Fibroblast of skin of left biceps (primary cell): Measurements from ENCODE around the gene SDHD.
A peak's percentile ranks its signal among the peaks of the same experiment; 100 is the strongest.
"Not testable (repeated sequence)": the region's sequence is repeated elsewhere in the genome, so short reads cannot be mapped to it uniquely, and the experiment has no call there.

Experiments
- DNase-seq, 2 experiments: peaks; one replicate each; pipeline ENCODE4 v3.0.0-alpha.2; 2013; ENCODE audit warnings: low read depth in 2 of 2

Gene SDHD

GRCh38 chr11:112086422-112087191 lies at the start of gene SDHD, which contains the start of gene TIMM8B:
Gene SDHD (plus strand): TSS chr11:112086873. CDS start chr11:112086908, 35 bp downstream.
Gene TIMM8B (minus strand): TSS chr11:112086756. CDS start chr11:112086723, 33 bp downstream.
- peak; percentile 91 to 92 for DNase-seq

GRCh38 chr11:112037527-112037926 lies 49.1 kb upstream of the SDHD start:
- DNase-seq, result no peak

- no peak for DNase-seq
Observed at GRCh38 chr11:112042161-112042960, 44.3 kb upstream of the SDHD start.

- DNase-seq, result no peak
Observed at GRCh38 chr11:112042961-112043304, 43.7 kb upstream of the SDHD start.

GRCh38 chr11:112044961-112045360 lies 41.7 kb upstream of the SDHD start:
- no peak for DNase-seq

- not testable (repeated sequence) for DNase-seq
Observed at GRCh38 chr11:112046647-112047046, 40.0 kb upstream of the SDHD start.

GRCh38 chr11:112048256-112048655 lies 38.4 kb upstream of the SDHD start:
- not testable (repeated sequence) for DNase-seq

GRCh38 chr11:112049777-112050176 lies 36.9 kb upstream of the SDHD start:
- no peak for DNase-seq

GRCh38 chr11:112050721-112051120 lies 36.0 kb upstream of the SDHD start:
- DNase-seq, result no peak

GRCh38 chr11:112051768-112052167 lies 34.9 kb upstream of the SDHD start:
- DNase-seq, result no peak

GRCh38 chr11:112057170-112057569 lies 29.5 kb upstream of the SDHD start:
- no peak for DNase-seq

GRCh38 chr11:112058103-112058502 lies 28.6 kb upstream of the SDHD start:
- no peak for DNase-seq

- DNase-seq, result no peak
Observed at GRCh38 chr11:112062923-112063322, 23.8 kb upstream of the SDHD start.

GRCh38 chr11:112073941-112074811 lies 12.5 kb upstream of the SDHD start, which contains the start of the genes NKAPD1 and PIH1D2:
Gene NKAPD1 (plus strand): TSS chr11:112074299. CDS start chr11:112075575, 1,276 bp downstream.
Gene PIH1D2 (minus strand): TSS chr11:112074017. CDS start chr11:112073174, 843 bp downstream.
- peak; percentile 68 to 72 for DNase-seq

GRCh38 chr11:112082729-112083128 lies 3.9 kb upstream of the SDHD start:
- DNase-seq, result no peak

GRCh38 chr11:112085822-112086421 lies 751 bp upstream of the SDHD start:
- no peak for DNase-seq

GRCh38 chr11:112087212-112087611 lies 539 bp downstream of the SDHD start:
- no peak for DNase-seq

GRCh38 chr11:112095302-112095701 lies 8.6 kb downstream of the SDHD start:
- not testable (repeated sequence) for DNase-seq

- no peak for DNase-seq
Observed at GRCh38 chr11:112096194-112096593, 9.5 kb downstream of the SDHD start.

- no peak for DNase-seq
Observed at GRCh38 chr11:112097734-112098528, 11.3 kb downstream of the SDHD start.
